GM18951 (cell line): ENCODE results near the gene NEDD4.

Source experiments
- POLR2A ChIP-seq: IDR thresholded peaks from 4 replicates; pipeline ENCODE4 v1.6.1; 2011; ENCODE audit warnings: mild to moderate bottlenecking; ENCODE audit not compliant: insufficient read length, insufficient read depth; ENCODE audit errors: extremely low read depth
- in situ Hi-C: fragments of 300-500 bp; cut with MboI; formaldehyde crosslinking; loops from one replicate; pipeline ENCODE4 v1.12.0; 2022; ENCODE audit warnings: low sequenced_read_pairs, mixed read lengths, inconsistent platforms; ENCODE audit not compliant: unreplicated experiment

NEDD4 gene

GRCh38 chr15:55993804-55994560, 570 bp upstream of the NEDD4 start:
- in situ Hi-C loops: no loop called here
- TF ChIP-seq POLR2A: no peak

GRCh38 chr15:55992769-55993110, 672 bp downstream of the NEDD4 start:
- TF ChIP-seq POLR2A: no peak
- in situ Hi-C loops: no loop called here

- in situ Hi-C loops: no loop called here
- TF ChIP-seq POLR2A: no peak
Measured at GRCh38 chr15:55991802-55992768, 1.3 kb downstream of the NEDD4 start.

GRCh38 chr15:55990998-55991397, 2.4 kb downstream of the NEDD4 start:
- in situ Hi-C loops: no loop called here
- TF ChIP-seq POLR2A: no peak

GRCh38 chr15:55990516-55990915, 2.9 kb downstream of the NEDD4 start:
- in situ Hi-C loops: no loop called here

GRCh38 chr15:55989383-55989782, 4.0 kb downstream of the NEDD4 start:
- no peak for TF ChIP-seq POLR2A
- in situ Hi-C loops: no loop called here

More at GRCh38 chr15:55990516-55990915, 2.9 kb downstream of the NEDD4 start:
- TF ChIP-seq POLR2A: no peak

- TF ChIP-seq POLR2A: no peak
- in situ Hi-C loops: no loop called here
Measured at GRCh38 chr15:55981582-55982249, 11.7 kb downstream of the NEDD4 start.

GRCh38 chr15:55980511-55980910, 12.9 kb downstream of the NEDD4 start:
- in situ Hi-C loops: no loop called here
- no peak for TF ChIP-seq POLR2A

- no peak for TF ChIP-seq POLR2A
- in situ Hi-C loops: no loop called here
Measured at GRCh38 chr15:55977231-55977630, 16.2 kb downstream of the NEDD4 start.

GRCh38 chr15:55970286-55970685, 23.1 kb downstream of the NEDD4 start:
- in situ Hi-C loops: no loop called here
- TF ChIP-seq POLR2A: no peak

GRCh38 chr15:55969582-55969981, 23.8 kb downstream of the NEDD4 start:
- TF ChIP-seq POLR2A: no peak
- in situ Hi-C loops: no loop called here

- TF ChIP-seq POLR2A: no peak
- in situ Hi-C loops: no loop called here
Measured at GRCh38 chr15:55968923-55969322, 24.5 kb downstream of the NEDD4 start.

GRCh38 chr15:55965091-55965490, 28.3 kb downstream of the NEDD4 start:
- TF ChIP-seq POLR2A: no peak
- in situ Hi-C loops: no loop called here
